Thyroid gland (tissue), 4 donors: ENCODE results near the gene SYCN.

Source experiments
- CTCF ChIP-seq, 6 experiments: fragments of 200-600 bp in 3 of 6; fragments of 450-650 bp in 3 of 6; sonication (generic) in 3 of 6; IDR thresholded peaks; one replicate each; pipeline ENCODE4 v1.5.1; 2016 to 2019; ENCODE audit warnings: antibody characterized with exemption in 6 of 6, mild to moderate bottlenecking in 2 of 6, inconsistent platforms in 1 of 6, moderate library complexity in 1 of 6
- POLR2A ChIP-seq, 2 donors: fragments of 450-650 bp; IDR thresholded peaks; one replicate each; pipeline ENCODE4 v1.6.1; 2017; ENCODE audit warnings: antibody characterized with exemption in 2 of 2, mild to moderate bottlenecking in 2 of 2, moderate library complexity in 1 of 2

- no peak for TF ChIP-seq CTCF (IDR thresholded peaks at IDR 0.05)
- no peak for TF ChIP-seq POLR2A (IDR thresholded peaks at IDR 0.05)
These were observed 29.9 kb downstream of the SYCN start for GRCh38 chr19:39174142-39174541.
